Suprapubic skin (tissue), 4 donors: ENCODE measurements around the gene FRMD4A. TPM values are rescaled to one million over a fixed set of nuclear protein-coding genes. Genes with fewer than 3 reads are reported as not detected.

ENCODE experiments used
- DNase-seq, 2 donors: peaks; one replicate each; pipeline ENCODE4 v3.0.0-alpha.2; 2019; ENCODE audit warnings: low spot score in 2 of 2
- H3K27ac ChIP-seq: fragments of 200-600 bp; sonication (generic); one replicate; pipeline ENCODE4 v1.5.1; 2019
- H3K27me3 ChIP-seq: fragments of 200-600 bp; sonication (generic); one replicate; pipeline ENCODE4 v1.5.1; 2019
- H3K36me3 ChIP-seq: fragments of 200-600 bp; sonication (generic); one replicate; pipeline ENCODE4 v1.5.1; 2019
- H3K4me1 ChIP-seq: fragments of 200-600 bp; sonication (generic); one replicate; pipeline ENCODE4 v1.5.1; 2019
- H3K4me3 ChIP-seq: fragments of 200-600 bp; sonication (generic); one replicate; pipeline ENCODE4 v1.5.1; 2019; ENCODE audit warnings: mild to moderate bottlenecking
- H3K9me3 ChIP-seq: fragments of 200-600 bp; sonication (generic); one replicate; pipeline ENCODE4 v1.5.1; 2019
- CTCF ChIP-seq, 2 donors: fragments of 200-600 bp in 1 of 2; fragments of 450-650 bp in 1 of 2; sonication (generic) in 1 of 2; IDR thresholded peaks; one replicate each; pipeline ENCODE4 v1.5.1; 2016 to 2019; ENCODE audit warnings: antibody characterized with exemption in 2 of 2, mild to moderate bottlenecking in 1 of 2, moderate library complexity in 1 of 2
- EP300 ChIP-seq: sonication (generic); formaldehyde crosslinking; IDR thresholded peaks from one replicate; pipeline ENCODE4 v1.6.1; 2017; ENCODE audit warnings: antibody characterized with exemption
- POLR2A ChIP-seq, 2 donors: fragments of 450-650 bp; IDR thresholded peaks; one replicate each; pipeline ENCODE4 v1.6.1; 2017; ENCODE audit warnings: antibody characterized with exemption in 2 of 2, mild to moderate bottlenecking in 2 of 2, moderate library complexity in 2 of 2
- POLR2AphosphoS5 ChIP-seq, 3 donors: sonication (generic); formaldehyde crosslinking; IDR thresholded peaks; one replicate each; pipeline ENCODE4 v1.6.1; 2017; ENCODE audit warnings: antibody characterized with exemption in 3 of 3
- WGBS: methylation state at CpG from one replicate; pipeline ENCODE4 v1.1.5; 2018; 5-methylcytosine and 5-hydroxymethylcytosine counted together
- total RNA-seq, 4 donors: library from RNA; depleted of rRNA; stranded (reverse); fragments of >200 nt; gene quantifications; one replicate each; pipeline ENCODE4 v1.1.0, GENCODE V29; 2016

The FRMD4A gene
- 10 to 100 TPM; 27.4 to 86.3 (median 58.0) TPM for total RNA-seq

DNA sequence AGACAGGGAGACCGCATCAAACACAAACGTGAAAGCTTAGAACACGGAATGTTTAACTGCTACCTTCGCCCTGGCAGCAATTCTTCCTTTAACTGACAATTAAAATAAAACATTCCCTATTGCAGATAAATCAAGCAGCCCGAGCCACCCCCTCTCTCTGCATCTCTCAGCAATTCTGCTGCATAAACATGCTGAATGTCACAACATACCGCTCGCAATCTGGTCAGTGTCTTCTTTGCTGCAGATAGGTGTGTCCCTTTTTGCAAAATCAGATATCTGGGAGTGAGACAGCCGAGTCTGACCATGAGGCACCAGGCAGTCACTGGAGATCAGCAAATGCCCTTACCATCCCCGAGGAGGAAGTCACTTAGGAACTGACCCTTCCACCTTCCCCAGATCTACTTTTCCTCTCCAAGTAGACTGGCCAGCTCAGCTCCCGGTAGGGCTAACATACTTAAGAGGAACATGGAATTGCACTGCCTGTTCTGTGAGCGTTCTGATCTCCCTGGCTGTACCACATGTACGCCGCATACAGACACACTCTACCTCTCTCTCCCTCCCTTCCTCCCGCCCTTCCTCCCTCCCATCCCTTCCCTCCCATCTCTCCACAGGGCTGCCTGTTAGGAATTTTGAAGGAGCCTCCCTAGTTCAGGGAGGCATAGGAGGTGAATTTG is at the start of gene FRMD4A:
Gene FRMD4A (minus strand): TSS at position 537 of the 674 bp plus-strand sequence.
- H3K27ac ChIP-seq: no peak within 1 kb of the TSS
- no peak for TF ChIP-seq POLR2A (IDR thresholded peaks at IDR 0.05)
- TF ChIP-seq CTCF (IDR thresholded peaks at IDR 0.05): no peak
- no peak for TF ChIP-seq POLR2AphosphoS5 (IDR thresholded peaks at IDR 0.05)
- TF ChIP-seq EP300: no peak
- no peak for DNase-seq
- H3K36me3 ChIP-seq: no peaks in the 10 kb centered on the region
- peaks cover 53% of the 10 kb centered on the region for H3K27me3 ChIP-seq
- no peaks in the 10 kb centered on the region for H3K9me3 ChIP-seq
- H3K4me3 ChIP-seq: no peak within 1 kb of the TSS
- no peaks in the 10 kb centered on the region for H3K4me1 ChIP-seq
- 34% methylated on average over 14 of the region's 14 CpGs for WGBS

DNA sequence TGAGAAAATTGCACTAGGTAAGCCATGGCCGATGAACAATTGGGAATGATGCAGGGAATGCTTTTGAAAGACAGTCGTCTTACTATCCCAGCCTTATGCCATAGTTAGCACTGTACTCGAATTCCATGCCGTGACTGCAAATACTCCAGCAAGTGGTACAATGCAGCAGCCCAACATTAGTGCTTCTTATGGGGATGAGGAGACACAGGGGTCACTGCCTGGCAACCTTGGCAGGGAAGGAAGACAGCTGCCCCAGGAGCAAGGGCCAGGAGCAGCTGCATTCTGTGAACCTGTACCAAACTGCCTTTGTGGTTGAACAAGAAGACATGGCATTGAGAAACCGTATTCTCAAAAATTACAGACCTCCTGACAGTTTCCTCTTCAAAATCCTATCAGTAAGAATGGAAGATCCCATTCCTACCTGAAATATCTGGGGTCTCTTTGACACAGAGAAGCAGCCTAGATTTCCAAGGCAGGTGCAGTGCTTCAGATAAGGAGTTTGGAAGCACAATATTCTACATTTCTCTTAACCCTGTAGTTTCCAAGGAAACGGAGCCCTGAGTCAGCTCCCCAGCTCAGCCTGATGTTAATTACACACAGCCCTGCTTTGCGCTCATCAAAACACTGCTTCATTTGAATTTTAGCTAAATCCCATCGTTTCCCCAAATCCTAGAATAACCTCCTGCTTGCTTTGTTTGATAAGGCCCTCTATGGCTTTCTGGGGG is 49.0 kb upstream of the FRMD4A start:
- no peak for TF ChIP-seq CTCF (IDR thresholded peaks at IDR 0.05)
- TF ChIP-seq EP300: no peak
- no peak for TF ChIP-seq POLR2A (IDR thresholded peaks at IDR 0.05)
- no peak for TF ChIP-seq POLR2AphosphoS5 (IDR thresholded peaks at IDR 0.05)
- Histone ChIP-seq H3K4me3 (no peak overlapping the region), H3K9me3 (no peaks in the 10 kb centered on the region), H3K4me1 (no peaks in the 10 kb centered on the region), H3K36me3 (no peaks in the 10 kb centered on the region), H3K27me3 (peaks cover 6% of the 10 kb centered on the region), H3K27ac (no peak overlapping the region)
- WGBS: 89% methylated on average over 8 of the region's 8 CpGs
- DNase-seq: no peak

GRCh38 chr10:14378387-14378960 is 47.8 kb upstream of the FRMD4A start:
- no peak for DNase-seq
- 95% methylated on average over 6 of the region's 6 CpGs for WGBS
- Histone ChIP-seq H3K27ac (no peak overlapping the region), H3K36me3 (no peaks in the 10 kb centered on the region), H3K27me3 (peaks cover 6% of the 10 kb centered on the region), H3K4me1 (no peaks in the 10 kb centered on the region), H3K4me3 (no peak overlapping the region), H3K9me3 (no peaks in the 10 kb centered on the region)
- TF ChIP-seq POLR2A (IDR thresholded peaks at IDR 0.05): no peak
- TF ChIP-seq POLR2AphosphoS5 (IDR thresholded peaks at IDR 0.05): no peak
- no peak for TF ChIP-seq CTCF (IDR thresholded peaks at IDR 0.05)
- no peak for TF ChIP-seq EP300

- WGBS: 81% methylated on average over 4 of the region's 4 CpGs
- Histone ChIP-seq H3K27ac (no peak overlapping the region), H3K36me3 (no peaks in the 10 kb centered on the region), H3K27me3 (peaks cover 8% of the 10 kb centered on the region), H3K9me3 (no peaks in the 10 kb centered on the region), H3K4me3 (no peak overlapping the region), H3K4me1 (no peaks in the 10 kb centered on the region)
- TF ChIP-seq POLR2A (IDR thresholded peaks at IDR 0.05) (no peak), CTCF (IDR thresholded peaks at IDR 0.05) (no peak), POLR2AphosphoS5 (IDR thresholded peaks at IDR 0.05) (no peak), EP300 (no peak)
- DNase-seq: no peak
Observed at GRCh38 chr10:14377591-14378175, 47.0 kb upstream of the FRMD4A start.
